IMR-90 (cell line): ENCODE results near the gene ZDHHC1.

Experiments
- BHLHE40 ChIP-seq: fragments of 150-350 bp; IDR thresholded peaks from 2 replicates; pipeline ENCODE4 v1.6.1; 2016; ENCODE audit warnings: mild to moderate bottlenecking, low read depth, low read length
- CEBPB ChIP-seq: IDR thresholded peaks from 2 replicates; pipeline ENCODE4 v1.6.1; 2012; ENCODE audit warnings: low read depth, low read length, improper control_type of control experiment
- FOS ChIP-seq: fragments of 150-350 bp; IDR thresholded peaks from 2 replicates; pipeline ENCODE4 v1.6.1; 2016; ENCODE audit warnings: low read depth, low read length
- MAFK ChIP-seq: IDR thresholded peaks from 2 replicates; pipeline ENCODE4 v1.6.1; 2012; ENCODE audit warnings: low read depth, low read length, improper control_type of control experiment
- MXI1 ChIP-seq: IDR thresholded peaks from 2 replicates; pipeline ENCODE4 v1.6.1; 2012; ENCODE audit warnings: low read depth, mild to moderate bottlenecking, low read length, moderate library complexity, borderline replicate concordance
- POLR2A ChIP-seq: IDR thresholded peaks from 2 replicates; pipeline ENCODE4 v1.6.1; 2012; ENCODE audit warnings: mild to moderate bottlenecking, low read depth, low read length
- RAD21 ChIP-seq: IDR thresholded peaks from 2 replicates; pipeline ENCODE4 v1.6.1; 2012; ENCODE audit warnings: low read length, improper control_type of control experiment
- RCOR1 ChIP-seq: IDR thresholded peaks from 2 replicates; pipeline ENCODE4 v1.6.1; 2012; ENCODE audit warnings: mild to moderate bottlenecking, low read length, improper control_type of control experiment; ENCODE audit not compliant: insufficient replicate concordance
- RFX5 ChIP-seq: IDR thresholded peaks from 2 replicates; pipeline ENCODE4 v1.8.0; 2012; ENCODE audit warnings: low read depth, mild to moderate bottlenecking, low read length, moderate library complexity
- SMC3 ChIP-seq: fragments of 150-350 bp; IDR thresholded peaks from 2 replicates; pipeline ENCODE4 v1.6.1; 2016; ENCODE audit warnings: low read depth, mild to moderate bottlenecking, antibody characterized with exemption, low read length, moderate library complexity
- TF ChIP-seq, protein P1 (sequence below): conservative IDR thresholded peaks from 2 replicates; pipeline ENCODE4 v1.5.1; 2012; ENCODE audit warnings: mild to moderate bottlenecking, low read depth, low read length, improper control_type of control experiment
- TF ChIP-seq, protein P2 (sequence below): fragments of 150-350 bp; IDR thresholded peaks from 2 replicates; pipeline ENCODE4 v1.6.1; 2016; ENCODE audit warnings: low read depth, mild to moderate bottlenecking, low read length, moderate library complexity, borderline replicate concordance

DNA sequence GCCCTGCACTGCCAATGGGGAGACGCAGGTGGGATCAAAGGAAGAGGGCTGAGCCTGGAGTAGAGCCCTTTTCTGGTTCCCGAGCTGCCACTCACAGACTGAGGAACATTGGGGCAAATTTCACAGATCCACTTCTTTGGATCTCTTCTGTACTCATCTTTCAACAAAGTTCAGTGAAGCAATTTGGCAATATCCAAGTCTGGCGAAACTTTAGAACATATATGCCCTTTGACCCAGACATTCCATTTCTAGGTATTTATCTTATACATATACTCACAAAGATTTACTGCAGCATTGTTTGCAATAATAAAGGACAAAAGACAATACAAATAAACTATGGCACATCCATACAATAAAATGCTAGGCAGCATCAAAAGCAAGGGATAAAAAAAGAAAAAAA lies 4.9 kb downstream of the ZDHHC1 start:
- TF ChIP-seq, protein P1, sequence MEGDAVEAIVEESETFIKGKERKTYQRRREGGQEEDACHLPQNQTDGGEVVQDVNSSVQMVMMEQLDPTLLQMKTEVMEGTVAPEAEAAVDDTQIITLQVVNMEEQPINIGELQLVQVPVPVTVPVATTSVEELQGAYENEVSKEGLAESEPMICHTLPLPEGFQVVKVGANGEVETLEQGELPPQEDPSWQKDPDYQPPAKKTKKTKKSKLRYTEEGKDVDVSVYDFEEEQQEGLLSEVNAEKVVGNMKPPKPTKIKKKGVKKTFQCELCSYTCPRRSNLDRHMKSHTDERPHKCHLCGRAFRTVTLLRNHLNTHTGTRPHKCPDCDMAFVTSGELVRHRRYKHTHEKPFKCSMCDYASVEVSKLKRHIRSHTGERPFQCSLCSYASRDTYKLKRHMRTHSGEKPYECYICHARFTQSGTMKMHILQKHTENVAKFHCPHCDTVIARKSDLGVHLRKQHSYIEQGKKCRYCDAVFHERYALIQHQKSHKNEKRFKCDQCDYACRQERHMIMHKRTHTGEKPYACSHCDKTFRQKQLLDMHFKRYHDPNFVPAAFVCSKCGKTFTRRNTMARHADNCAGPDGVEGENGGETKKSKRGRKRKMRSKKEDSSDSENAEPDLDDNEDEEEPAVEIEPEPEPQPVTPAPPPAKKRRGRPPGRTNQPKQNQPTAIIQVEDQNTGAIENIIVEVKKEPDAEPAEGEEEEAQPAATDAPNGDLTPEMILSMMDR, result no peak
- TF ChIP-seq POLR2A (no peak), RAD21 (no peak), MXI1 (no peak), FOS (no peak), CEBPB (no peak), BHLHE40 (no peak), MAFK (no peak), SMC3 (no peak), RFX5 (no peak), RCOR1 (no peak)
- TF ChIP-seq, protein P2, sequence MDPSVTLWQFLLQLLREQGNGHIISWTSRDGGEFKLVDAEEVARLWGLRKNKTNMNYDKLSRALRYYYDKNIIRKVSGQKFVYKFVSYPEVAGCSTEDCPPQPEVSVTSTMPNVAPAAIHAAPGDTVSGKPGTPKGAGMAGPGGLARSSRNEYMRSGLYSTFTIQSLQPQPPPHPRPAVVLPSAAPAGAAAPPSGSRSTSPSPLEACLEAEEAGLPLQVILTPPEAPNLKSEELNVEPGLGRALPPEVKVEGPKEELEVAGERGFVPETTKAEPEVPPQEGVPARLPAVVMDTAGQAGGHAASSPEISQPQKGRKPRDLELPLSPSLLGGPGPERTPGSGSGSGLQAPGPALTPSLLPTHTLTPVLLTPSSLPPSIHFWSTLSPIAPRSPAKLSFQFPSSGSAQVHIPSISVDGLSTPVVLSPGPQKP, result no peak
